Hepatocyte (in vitro differentiated cells): ENCODE measurements around the gene MYOCOS.

Source experiments
- EZH2 ChIP-seq: fragments of 200-600 bp; sonication (generic); IDR thresholded peaks from 2 replicates; pipeline ENCODE4 v1.6.1; 2016; ENCODE audit warnings: antibody characterized with exemption, mild to moderate bottlenecking, borderline replicate concordance
- TF ChIP-seq, protein P1 (sequence below): fragments of 200-600 bp; sonication (generic); IDR thresholded peaks from 2 replicates; pipeline ENCODE4 v1.5.1; 2016; ENCODE audit warnings: antibody characterized with exemption, mild to moderate bottlenecking; ENCODE audit not compliant: poor library complexity

DNA sequence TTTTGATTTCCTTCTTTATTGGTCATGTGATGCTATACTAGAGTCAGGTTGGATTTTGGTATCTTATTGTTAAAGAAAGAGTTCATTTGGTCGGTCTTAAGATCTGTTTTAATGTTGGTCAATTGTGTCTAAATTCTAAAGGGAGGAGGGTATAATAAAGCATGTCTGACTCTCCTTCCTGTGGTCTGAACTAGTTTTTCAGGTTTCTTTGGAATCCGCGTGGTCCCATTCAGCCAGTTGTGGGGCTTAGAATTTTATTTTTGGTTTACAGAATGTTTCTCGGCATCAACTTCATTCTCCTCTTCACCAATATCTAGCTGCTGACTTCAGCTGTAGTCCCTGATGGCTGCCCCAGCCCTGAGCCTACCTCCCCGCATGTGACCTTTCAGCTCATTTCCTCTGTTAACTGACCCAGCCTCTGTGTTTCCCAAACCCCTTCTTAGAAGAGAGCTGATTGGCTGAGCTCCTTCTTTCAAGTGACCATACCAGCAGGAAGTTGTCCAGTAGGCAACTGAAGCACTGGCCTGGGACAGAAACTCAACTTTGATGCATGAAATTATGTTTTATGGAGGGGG is 39.1 kb downstream of the MYOCOS start:
- TF ChIP-seq, protein P1, sequence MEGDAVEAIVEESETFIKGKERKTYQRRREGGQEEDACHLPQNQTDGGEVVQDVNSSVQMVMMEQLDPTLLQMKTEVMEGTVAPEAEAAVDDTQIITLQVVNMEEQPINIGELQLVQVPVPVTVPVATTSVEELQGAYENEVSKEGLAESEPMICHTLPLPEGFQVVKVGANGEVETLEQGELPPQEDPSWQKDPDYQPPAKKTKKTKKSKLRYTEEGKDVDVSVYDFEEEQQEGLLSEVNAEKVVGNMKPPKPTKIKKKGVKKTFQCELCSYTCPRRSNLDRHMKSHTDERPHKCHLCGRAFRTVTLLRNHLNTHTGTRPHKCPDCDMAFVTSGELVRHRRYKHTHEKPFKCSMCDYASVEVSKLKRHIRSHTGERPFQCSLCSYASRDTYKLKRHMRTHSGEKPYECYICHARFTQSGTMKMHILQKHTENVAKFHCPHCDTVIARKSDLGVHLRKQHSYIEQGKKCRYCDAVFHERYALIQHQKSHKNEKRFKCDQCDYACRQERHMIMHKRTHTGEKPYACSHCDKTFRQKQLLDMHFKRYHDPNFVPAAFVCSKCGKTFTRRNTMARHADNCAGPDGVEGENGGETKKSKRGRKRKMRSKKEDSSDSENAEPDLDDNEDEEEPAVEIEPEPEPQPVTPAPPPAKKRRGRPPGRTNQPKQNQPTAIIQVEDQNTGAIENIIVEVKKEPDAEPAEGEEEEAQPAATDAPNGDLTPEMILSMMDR, result no peak
- no peak for TF ChIP-seq EZH2
